Measurements from ENCODE around the gene EDN1.

GRCh38 chr6:12283904-12284303 is 6.3 kb upstream of the EDN1 start:
- TF ChIP-seq, protein P1, sequence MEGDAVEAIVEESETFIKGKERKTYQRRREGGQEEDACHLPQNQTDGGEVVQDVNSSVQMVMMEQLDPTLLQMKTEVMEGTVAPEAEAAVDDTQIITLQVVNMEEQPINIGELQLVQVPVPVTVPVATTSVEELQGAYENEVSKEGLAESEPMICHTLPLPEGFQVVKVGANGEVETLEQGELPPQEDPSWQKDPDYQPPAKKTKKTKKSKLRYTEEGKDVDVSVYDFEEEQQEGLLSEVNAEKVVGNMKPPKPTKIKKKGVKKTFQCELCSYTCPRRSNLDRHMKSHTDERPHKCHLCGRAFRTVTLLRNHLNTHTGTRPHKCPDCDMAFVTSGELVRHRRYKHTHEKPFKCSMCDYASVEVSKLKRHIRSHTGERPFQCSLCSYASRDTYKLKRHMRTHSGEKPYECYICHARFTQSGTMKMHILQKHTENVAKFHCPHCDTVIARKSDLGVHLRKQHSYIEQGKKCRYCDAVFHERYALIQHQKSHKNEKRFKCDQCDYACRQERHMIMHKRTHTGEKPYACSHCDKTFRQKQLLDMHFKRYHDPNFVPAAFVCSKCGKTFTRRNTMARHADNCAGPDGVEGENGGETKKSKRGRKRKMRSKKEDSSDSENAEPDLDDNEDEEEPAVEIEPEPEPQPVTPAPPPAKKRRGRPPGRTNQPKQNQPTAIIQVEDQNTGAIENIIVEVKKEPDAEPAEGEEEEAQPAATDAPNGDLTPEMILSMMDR (optimal IDR thresholded peaks at IDR 0.05 in 1 of 3, IDR thresholded peaks at IDR 0.05 in 1 of 3, conservative IDR thresholded peaks at IDR 0.05 in 1 of 3; ENCODE audit: extremely low read depth in 1 of 3, insufficient read depth in 2 of 3, low read length in 3 of 3) = no peak
- no peak for TF ChIP-seq EZH2 (IDR thresholded peaks at IDR 0.05; ENCODE audit: low read length)
